Effector CD8-positive, alpha-beta T cell (primary cell): ENCODE data around the gene MPHOSPH9.
A peak's percentile ranks its signal among the peaks of the same experiment; 100 is the strongest.

Experiments
- DNase-seq: peaks from one replicate; lab custom pipeline; 2025; lab: John Stamatoyannopoulos, UW

Gene MPHOSPH9

DNA sequence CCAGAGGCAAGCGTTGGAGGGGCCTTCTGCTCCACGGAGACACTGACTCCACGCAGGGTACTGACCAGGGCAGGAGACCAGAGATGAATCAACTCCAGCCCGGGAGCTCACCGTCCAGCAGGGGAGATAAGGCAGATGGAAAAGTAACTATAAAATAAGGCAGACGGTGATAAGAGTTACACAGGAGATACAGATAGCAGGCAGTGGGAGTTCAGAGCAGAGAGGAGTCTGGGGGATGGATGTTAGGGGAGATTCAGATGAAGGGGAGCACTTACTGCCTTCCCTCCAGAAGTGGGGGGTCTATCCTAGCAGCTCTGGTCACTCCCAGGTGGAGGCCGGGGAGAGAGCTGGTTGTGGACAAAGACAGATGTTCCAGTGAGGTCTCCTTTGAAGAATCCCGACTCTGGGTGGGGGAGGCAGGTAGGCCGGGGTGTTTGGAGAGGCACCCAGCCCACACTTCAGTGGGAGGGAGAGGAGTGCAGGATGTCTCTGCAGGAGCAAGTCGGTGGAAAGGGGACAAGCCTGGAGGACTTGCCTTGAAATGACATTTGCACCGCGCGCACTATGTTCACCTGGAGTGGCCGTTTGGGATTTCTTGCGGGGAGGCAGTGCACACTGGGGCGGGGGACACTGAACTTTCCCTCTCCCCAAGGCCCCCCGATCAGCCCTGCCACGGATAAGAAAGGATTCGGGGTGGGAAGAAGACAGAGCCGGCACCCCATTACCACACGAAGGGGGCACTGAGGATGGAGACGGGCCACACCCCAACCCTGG is 83.3 kb downstream of the MPHOSPH9 start:
- no peak for DNase-seq

- no peak for DNase-seq
These were observed 83.9 kb downstream of the MPHOSPH9 start for GRCh38 chr12:123149088-123149487.

- no peak for DNase-seq
These were observed 84.3 kb downstream of the MPHOSPH9 start for GRCh38 chr12:123148655-123149054.

GRCh38 chr12:123148223-123148622 is 84.7 kb downstream of the MPHOSPH9 start:
- no peak for DNase-seq

DNA sequence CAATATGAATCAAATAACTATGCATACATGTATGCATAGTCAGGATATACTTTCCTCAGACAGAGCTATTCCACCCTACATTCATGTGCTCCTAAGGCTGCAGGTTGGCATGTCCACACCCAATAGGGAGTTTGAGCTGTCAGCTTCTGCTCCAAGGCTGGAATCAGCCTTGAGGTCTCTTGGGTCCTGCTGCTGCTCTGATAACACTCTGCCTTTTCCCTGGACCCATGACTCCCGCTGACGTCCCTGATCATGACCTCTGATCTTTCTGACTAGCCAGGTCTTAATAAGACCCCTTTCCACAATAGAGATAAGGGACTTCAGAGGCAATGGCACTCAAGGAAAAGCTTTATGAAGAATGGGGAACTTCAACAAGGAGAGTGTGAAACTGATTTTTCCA is 87.7 kb downstream of the MPHOSPH9 start:
- no peak for DNase-seq

DNA sequence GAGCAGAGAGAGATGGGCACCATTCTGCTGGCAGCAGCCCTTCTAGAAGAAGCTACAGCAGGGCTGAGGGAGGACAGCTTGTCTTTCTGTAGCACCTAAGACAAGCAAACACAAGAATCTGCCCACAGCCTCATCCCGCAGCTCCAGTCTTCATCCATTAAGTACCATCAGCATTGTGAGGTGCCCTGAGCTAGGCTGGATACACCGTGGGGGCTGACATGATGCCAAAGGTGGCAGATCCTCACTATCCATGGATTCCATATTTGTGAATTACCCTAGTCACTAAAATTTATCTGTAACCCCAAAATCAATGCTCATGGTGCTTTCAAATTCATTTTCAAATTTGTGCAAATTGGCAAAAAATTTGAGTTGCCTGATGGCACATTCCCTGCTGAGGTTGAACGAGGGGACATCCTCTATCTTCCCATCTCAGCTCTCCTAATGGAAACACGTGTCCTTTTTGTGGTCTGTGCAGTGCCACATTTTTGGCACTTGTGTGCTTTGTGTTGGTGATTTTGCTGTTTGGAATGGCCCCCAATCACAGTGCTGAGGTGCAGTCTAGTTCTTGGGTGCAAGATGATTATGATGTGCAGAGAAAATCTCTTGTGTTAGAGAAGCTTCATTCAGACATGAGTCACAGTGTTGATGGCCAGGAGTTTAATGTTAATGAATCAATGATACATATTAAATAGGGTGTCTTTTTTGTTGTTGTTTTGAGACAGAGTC is 89.0 kb downstream of the MPHOSPH9 start:
- no peak for DNase-seq

DNA sequence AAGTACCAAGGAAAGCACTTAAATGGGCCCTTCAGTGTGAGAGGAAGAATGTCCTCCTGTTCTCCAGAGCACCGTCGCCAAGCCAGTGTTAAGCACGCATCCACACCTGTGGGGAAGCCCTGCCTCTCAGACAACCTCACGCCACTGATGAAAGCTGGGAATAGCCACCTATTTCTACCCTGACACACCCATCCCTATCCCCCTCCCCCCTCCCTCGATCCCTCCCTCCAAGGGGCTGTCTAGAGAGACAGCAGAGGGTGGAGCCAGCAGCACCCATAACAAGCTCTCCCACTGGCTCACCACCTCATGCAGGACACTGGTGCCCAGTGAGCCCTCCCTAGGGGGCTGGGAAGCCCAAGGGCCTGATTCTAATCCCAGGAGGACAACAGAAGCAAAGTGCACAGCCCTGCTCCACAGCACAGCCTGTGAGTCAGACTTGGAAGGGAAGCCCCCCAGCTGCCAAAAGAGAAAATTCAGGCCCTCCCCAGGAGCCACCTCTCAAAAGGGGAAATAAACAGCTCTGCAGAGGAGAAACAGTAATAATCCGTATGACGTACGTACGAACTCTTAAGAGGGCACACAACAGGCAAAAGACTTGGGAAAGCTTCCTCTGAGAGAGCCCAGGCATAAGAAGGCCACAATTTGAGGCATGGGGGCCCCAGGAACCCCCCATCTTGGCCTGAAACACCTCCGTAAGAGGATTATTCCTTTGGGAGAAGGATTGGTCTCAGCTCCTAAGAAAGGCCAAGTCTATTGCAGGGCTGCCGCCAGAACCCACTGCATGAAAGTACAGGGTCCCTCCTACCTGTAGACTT is 89.8 kb downstream of the MPHOSPH9 start:
- no peak for DNase-seq

GRCh38 chr12:123142518-123142840 is 90.5 kb downstream of the MPHOSPH9 start:
- DNase-seq = no peak

- no peak for DNase-seq
These were observed 91.1 kb downstream of the MPHOSPH9 start for GRCh38 chr12:123141615-123142517.

GRCh38 chr12:123140676-123141614 is 92.0 kb downstream of the MPHOSPH9 start:
- DNase-seq = no peak

DNA sequence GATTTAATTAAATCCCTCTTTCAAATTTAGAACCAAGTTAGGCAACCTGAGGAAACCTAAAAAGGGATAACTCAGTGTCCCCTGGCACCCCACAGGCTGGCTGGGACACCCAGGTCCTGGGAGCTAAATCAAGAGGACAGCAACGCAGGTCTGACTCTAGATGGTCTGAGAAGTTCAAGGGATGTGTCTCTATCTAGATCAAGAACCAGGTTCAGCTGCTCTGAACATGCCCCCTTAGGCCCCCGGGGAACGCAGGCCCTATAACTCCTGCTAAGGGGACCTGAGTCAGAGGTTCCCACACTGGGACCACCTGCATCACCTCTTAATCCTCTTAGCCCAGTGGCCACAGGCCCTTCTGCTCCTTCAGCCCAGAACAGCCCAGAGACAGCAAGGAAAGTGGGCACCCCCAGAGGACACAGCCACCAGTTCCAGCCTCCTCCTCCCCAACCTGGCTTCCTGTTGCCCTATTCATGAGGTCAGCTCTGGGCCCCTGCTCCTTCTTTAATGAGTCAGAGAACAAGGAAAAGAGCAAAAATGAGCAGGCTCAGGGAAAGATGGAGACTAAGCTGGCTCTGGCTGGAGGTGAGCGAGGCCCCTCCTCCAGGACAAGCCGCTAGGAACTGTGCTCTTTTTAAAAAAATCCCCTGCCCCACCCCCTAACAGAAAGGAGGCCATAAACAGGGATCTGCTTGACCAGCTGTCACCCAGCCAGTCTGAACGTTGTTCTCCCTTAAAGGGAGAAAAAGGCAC is 92.8 kb downstream of the MPHOSPH9 start:
- DNase-seq = no peak

GRCh38 chr12:123135688-123136087 is 97.3 kb downstream of the MPHOSPH9 start:
- no peak for DNase-seq

- DNase-seq = no peak
These were observed 98.1 kb downstream of the MPHOSPH9 start for GRCh38 chr12:123134826-123135225.

- DNase-seq = no peak
These were observed 98.7 kb downstream of the MPHOSPH9 start for GRCh38 chr12:123134271-123134671.

DNA sequence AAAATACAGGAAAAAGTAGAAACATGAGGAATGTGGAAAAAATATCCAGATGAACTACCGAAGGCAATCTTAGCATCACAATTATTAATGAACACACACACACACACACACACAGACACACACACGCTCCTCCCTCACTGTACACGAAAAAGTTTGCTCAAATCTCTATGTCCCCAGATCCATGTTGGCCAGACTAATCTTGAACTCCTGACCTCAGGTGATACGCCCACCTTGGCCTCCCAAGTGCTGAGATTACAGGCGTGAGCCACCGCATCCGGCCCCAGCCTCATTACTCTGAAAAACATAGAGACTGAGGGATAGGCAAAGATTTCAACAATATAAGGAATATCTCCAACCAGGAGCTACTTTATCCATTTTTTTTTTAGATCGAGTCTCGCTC is 99.2 kb downstream of the MPHOSPH9 start:
- no peak for DNase-seq

- no peak for DNase-seq
These were observed 99.9 kb downstream of the MPHOSPH9 start for GRCh38 chr12:123132951-123133619.

DNA sequence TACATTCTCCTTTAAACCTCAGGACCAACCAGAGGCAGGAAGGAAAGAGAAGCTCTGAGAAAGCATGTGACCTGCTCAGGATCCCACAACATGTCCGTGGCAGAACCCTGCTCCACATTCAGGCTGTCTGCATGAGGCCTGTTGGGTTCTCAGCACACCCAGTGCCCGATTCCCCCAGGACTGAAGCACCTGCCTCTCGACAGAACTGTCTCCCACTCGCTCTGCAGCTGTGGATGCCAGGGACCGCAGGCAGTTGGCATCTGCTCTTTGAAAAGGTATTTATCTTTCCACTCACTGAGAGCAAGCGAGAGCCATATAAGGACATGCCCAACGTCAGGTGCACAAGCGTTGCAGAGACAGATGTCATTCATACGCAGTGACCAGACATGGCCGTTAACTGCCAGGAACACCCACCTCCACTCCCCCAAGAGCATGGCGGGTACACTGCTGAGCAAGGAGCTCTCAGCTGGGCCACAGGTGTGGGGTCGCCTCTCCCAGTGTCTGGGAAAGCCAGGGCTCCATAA is 101.0 kb downstream of the MPHOSPH9 start:
- DNase-seq = peak; percentile 25

- no peak for DNase-seq
These were observed 101.6 kb downstream of the MPHOSPH9 start for GRCh38 chr12:123131291-123131832.

DNA sequence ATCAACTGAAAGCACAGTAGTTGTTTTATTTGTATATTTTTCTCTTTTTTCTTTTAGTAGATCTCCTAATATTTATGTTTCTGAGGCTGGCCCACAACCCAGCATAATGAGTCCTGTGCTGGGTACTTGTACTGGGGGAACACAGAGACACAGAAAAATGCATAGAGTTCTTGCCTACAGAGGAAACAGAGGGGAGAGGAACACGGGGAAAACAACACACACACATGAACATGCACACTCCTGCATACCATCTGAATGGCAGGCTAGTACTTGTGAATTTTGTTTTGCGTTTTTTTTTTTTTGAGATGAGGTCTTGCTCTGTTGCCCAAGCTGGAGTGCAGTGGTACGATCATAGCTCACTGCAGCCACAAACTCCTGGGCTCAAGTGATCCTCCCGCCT is 103.3 kb downstream of the MPHOSPH9 start:
- DNase-seq = no peak
